ENCODE measurements around the gene MATN3. TPM values are rescaled to one million over a fixed set of nuclear protein-coding genes. Genes with fewer than 3 reads are reported as not detected.

Gene MATN3
- total and polyA plus RNA-seq, 3 experiments from 2014 or later: not detected

DNA sequence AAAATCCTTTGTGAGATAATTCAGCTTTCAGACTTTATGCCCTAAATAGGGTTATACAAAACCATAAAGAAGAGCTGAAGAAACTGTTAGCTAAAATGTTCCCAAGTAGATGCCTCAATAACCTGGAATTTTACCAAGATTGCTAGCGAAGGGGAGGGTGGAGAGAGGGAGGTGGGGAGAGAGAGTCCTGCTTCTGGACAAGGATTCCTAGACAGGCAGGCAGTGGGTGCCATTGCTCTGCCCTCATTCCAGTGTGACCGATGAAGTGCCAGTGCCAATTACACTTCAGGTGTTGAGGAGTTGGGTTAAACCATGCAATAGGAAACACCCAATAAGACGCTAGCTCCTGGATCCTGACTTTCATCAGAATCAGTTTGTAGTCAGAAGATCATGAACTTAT lies 20.9 kb upstream of the MATN3 start:
- peaks cover 49 to 95% (median 63%) of the 10 kb centered on the region in 3 donors for H3K36me3 Mint-ChIP-seq
- Histone ChIP-seq H3K27ac (ENCODE audit: low read depth, low read length) (no peak overlapping the region), H3K36me3 (ENCODE audit: insufficient read depth, low read length) (peaks cover 40% of the 10 kb centered on the region), H3K9me3 (ENCODE audit: low read length) (no peaks in the 10 kb centered on the region), H3K4me3 (ENCODE audit: low read length) (no peak overlapping the region), H3K4me1 (ENCODE audit: insufficient read depth, low read length) (no peaks in the 10 kb centered on the region), H3K27me3 (ENCODE audit: insufficient read depth, low read length, poor library complexity, severe bottlenecking) (no peaks in the 10 kb centered on the region)
- no peak overlapping the region for H3K27ac Mint-ChIP-seq
- no peak for DNase-seq
- POLR2A ChIA-PET: no interaction called here
- CTCF ChIA-PET: no interaction called here
- H3K4me3 Mint-ChIP-seq: no peak overlapping the region
- H3K27me3 Mint-ChIP-seq: no peaks in the 10 kb centered on the region
- H3K4me1 Mint-ChIP-seq: peaks cover 0 to 20% (median 0%) of the 10 kb centered on the region in 3 donors
- peaks cover 0 to 1% (median 0%) of the 10 kb centered on the region in 5 donors for H3K9me3 Mint-ChIP-seq

DNA sequence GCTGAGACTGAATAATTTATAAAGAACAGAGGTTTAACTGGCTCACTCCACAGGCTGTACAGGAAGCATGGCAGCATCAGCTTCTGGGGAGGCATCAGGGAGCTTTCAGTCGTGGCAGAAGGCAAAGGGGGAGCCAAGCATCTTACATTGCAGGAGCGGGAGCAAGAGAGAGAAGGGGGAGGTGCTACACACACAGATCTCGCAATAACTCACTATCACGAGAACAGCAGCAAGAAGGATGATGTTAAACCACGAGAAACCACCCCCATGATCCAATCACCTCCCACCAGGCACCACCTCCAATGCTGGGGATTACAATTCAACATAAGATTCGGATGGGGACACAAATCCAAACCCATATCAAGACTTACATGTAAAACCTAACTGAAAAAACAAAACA lies 17.8 kb upstream of the MATN3 start:
- H3K9me3 Mint-ChIP-seq: peaks cover 0 to 1% (median 0%) of the 10 kb centered on the region in 5 donors
- Histone ChIP-seq H3K4me3 (ENCODE audit: low read length) (no peak overlapping the region), H3K4me1 (ENCODE audit: insufficient read depth, low read length) (no peaks in the 10 kb centered on the region), H3K9me3 (ENCODE audit: low read length) (no peaks in the 10 kb centered on the region), H3K27me3 (ENCODE audit: insufficient read depth, low read length, poor library complexity, severe bottlenecking) (no peaks in the 10 kb centered on the region), H3K27ac (ENCODE audit: low read depth, low read length) (no peak overlapping the region), H3K36me3 (ENCODE audit: insufficient read depth, low read length) (peaks cover 31% of the 10 kb centered on the region)
- DNase-seq: no peak
- peak overlapping the region in 1 of 8 donors; percentile 20 for H3K27ac Mint-ChIP-seq
- no peaks in the 10 kb centered on the region for H3K27me3 Mint-ChIP-seq
- H3K4me1 Mint-ChIP-seq: no peaks in the 10 kb centered on the region
- ChIA-PET CTCF (no interaction called here), POLR2A (no interaction called here)
- no peak overlapping the region for H3K4me3 Mint-ChIP-seq
- peaks cover 43 to 77% (median 54%) of the 10 kb centered on the region in 3 donors for H3K36me3 Mint-ChIP-seq

DNA sequence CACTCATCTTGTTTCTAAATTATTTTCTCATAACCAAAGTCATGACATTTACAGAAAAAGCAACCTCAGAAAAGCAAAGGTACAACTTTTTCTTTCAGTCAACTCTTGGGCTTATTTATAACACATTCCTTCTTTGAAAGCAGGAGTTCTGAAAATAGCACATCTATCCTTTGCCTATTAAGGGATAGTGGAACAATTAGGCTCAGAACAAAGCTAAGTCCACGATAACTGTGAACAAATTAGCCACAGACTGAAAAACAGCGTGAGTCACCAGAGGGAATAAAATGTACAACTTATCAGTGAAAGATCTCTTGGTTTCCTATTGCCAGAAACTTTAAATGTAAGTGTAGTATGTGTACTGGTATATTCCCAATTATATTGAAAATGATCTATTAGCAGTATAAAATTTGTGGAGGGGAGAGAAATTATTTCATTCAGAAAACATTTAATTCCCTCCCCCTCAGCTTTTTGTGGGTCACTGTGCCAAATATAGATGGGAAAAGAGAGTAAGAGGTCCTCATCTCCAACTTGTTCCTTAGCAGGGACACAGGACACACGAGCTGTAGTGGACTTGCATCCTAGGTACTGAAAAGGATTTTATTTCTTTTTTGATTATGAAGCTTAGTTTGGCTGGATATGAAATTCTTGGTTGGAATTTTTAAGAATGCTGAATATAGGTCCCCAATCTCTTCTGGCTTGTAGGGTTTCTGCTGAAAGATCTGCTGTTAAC lies 15.4 kb upstream of the MATN3 start:
- H3K27me3 Mint-ChIP-seq: no peaks in the 10 kb centered on the region
- Histone ChIP-seq H3K4me3 (ENCODE audit: low read length) (no peak overlapping the region), H3K27me3 (ENCODE audit: insufficient read depth, low read length, poor library complexity, severe bottlenecking) (no peaks in the 10 kb centered on the region), H3K9me3 (ENCODE audit: low read length) (no peaks in the 10 kb centered on the region), H3K4me1 (ENCODE audit: insufficient read depth, low read length) (no peaks in the 10 kb centered on the region), H3K36me3 (ENCODE audit: insufficient read depth, low read length) (peaks cover 12% of the 10 kb centered on the region), H3K27ac (ENCODE audit: low read depth, low read length) (no peak overlapping the region)
- H3K36me3 Mint-ChIP-seq: peaks cover 32 to 61% (median 55%) of the 10 kb centered on the region in 3 donors
- H3K9me3 Mint-ChIP-seq: peaks cover 0 to 4% (median 0%) of the 10 kb centered on the region in 5 donors
- no peak overlapping the region for H3K27ac Mint-ChIP-seq
- H3K4me3 Mint-ChIP-seq: no peak overlapping the region
- no peak for DNase-seq
- POLR2A ChIA-PET: no interaction called here
- H3K4me1 Mint-ChIP-seq: no peaks in the 10 kb centered on the region
- CTCF ChIA-PET: interaction anchor here (1.6 kb wide), 1 partner anchor 12 kb away, joined by 4 read pairs; no protein-coding TSS in a partner anchor

DNA sequence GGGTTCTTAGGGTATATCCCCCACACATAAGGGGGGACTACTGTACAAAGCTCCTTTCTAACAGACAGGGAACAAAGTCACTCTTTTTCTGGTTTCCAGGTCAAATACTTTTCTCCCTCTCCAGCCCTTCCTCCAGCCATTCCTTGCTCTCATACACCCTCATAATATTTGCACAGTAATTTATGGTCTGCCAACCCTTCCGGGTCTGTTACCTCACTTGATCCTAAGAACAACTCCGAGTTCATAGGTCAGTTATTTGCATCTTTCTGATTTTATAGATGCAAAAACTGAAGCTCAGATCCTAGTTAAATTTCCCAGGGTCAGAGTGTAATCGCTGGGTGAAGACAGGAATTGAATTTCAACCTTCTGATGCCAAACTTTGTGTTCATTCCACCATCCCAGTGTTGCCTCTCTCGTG lies 14.8 kb upstream of the MATN3 start:
- H3K36me3 Mint-ChIP-seq: peaks cover 27 to 56% (median 49%) of the 10 kb centered on the region in 3 donors
- H3K27ac ChIP-seq (ENCODE audit: low read depth, low read length): no peak overlapping the region
- no peaks in the 10 kb centered on the region for H3K9me3 ChIP-seq (ENCODE audit: low read length)
- H3K4me3 ChIP-seq (ENCODE audit: low read length): no peak overlapping the region
- ChIA-PET CTCF (no interaction called here), POLR2A (no interaction called here)
- no peaks in the 10 kb centered on the region for H3K27me3 ChIP-seq (ENCODE audit: insufficient read depth, low read length, poor library complexity, severe bottlenecking)
- no peaks in the 10 kb centered on the region for H3K4me1 ChIP-seq (ENCODE audit: insufficient read depth, low read length)
- DNase-seq: no peak
- no peaks in the 10 kb centered on the region for H3K4me1 Mint-ChIP-seq
- no peaks in the 10 kb centered on the region for H3K27me3 Mint-ChIP-seq
- H3K36me3 ChIP-seq (ENCODE audit: insufficient read depth, low read length): peaks cover 12% of the 10 kb centered on the region
- H3K4me3 Mint-ChIP-seq: no peak overlapping the region
- peaks cover 0 to 5% (median under 1%) of the 10 kb centered on the region in 5 donors for H3K9me3 Mint-ChIP-seq
- H3K27ac Mint-ChIP-seq: no peak overlapping the region

DNA sequence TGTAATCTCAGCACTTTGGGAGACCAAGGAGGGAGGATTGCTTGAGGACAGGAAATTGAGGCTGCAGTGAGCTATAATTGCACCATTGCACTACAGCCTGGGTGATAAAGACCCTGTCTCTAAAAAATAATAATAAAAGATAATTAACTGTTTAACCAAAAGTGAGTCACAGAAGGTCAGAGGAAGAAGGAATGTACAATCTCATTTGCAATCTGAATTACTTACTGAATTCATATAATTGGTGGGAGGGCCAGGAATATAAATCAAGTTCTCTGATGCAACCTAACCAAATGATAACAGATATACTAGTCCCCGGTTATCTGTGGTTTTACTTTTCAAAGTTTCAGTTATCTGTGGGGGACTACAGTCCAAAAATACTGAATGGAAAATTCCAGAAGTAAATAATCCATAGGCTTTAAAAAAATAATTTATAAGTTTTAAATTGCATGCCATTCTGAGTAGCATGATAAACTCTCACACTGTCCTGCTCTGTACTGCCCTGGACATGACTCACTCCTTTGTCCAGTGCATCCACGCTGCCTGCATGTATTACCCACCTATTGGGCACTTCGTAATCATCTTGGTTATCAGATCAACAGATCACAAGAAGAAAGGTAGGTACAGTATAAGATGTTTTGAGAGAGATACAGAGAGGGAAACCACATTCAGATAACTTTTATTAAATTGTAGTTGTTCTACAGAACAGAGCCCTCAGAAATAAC lies 12.8 kb upstream of the MATN3 start:
- H3K36me3 Mint-ChIP-seq: peaks cover 16 to 53% (median 35%) of the 10 kb centered on the region in 3 donors
- H3K4me1 ChIP-seq (ENCODE audit: insufficient read depth, low read length): no peaks in the 10 kb centered on the region
- H3K27ac Mint-ChIP-seq: no peak overlapping the region
- H3K4me3 Mint-ChIP-seq: no peak overlapping the region
- H3K9me3 Mint-ChIP-seq: peaks cover 11 to 21% (median 15%) of the 10 kb centered on the region in 5 donors
- no peaks in the 10 kb centered on the region for H3K27me3 ChIP-seq (ENCODE audit: insufficient read depth, low read length, poor library complexity, severe bottlenecking)
- no peak overlapping the region for H3K27ac ChIP-seq (ENCODE audit: low read depth, low read length)
- ChIA-PET CTCF (no interaction called here), POLR2A (no interaction called here)
- no peak overlapping the region for H3K4me3 ChIP-seq (ENCODE audit: low read length)
- no peaks in the 10 kb centered on the region for H3K9me3 ChIP-seq (ENCODE audit: low read length)
- peaks cover 8% of the 10 kb centered on the region for H3K36me3 ChIP-seq (ENCODE audit: insufficient read depth, low read length)
- peaks cover 0 to 1% of the 10 kb centered on the region in 2 donors for H3K27me3 Mint-ChIP-seq
- no peaks in the 10 kb centered on the region for H3K4me1 Mint-ChIP-seq
- no peak for DNase-seq

DNA sequence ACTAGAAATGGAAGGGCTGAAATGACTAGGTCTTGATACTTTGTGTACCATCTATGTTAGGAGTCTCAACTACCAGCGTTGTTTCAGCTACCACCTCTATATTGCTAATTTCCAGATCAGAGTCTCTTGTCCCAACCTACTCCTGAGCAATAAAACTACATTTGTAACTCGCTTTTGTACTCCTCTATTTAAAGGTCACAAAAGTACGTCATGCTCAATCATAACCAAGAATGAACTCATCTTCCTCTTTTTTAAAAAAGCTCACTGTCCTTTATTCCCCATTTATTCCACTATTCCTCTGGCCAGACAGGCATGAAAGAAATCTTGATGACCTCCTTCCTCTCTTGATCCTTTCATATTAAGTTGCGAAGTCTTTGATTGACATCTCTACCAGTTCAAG lies 11.2 kb upstream of the MATN3 start:
- Mint-ChIP-seq H3K27ac (no peak overlapping the region), H3K27me3 (peaks cover 0 to 1% of the 10 kb centered on the region in 2 donors), H3K9me3 (peaks cover 11 to 21% (median 20%) of the 10 kb centered on the region in 5 donors), H3K4me1 (no peaks in the 10 kb centered on the region), H3K4me3 (no peak overlapping the region), H3K36me3 (peaks cover 8 to 49% (median 20%) of the 10 kb centered on the region in 3 donors)
- ChIA-PET POLR2A (no interaction called here), CTCF (interaction anchor here (1.3 kb wide), 1 partner anchor 8 kb away, joined by 6 read pairs; no protein-coding TSS in a partner anchor)
- H3K36me3 ChIP-seq (ENCODE audit: insufficient read depth, low read length): no peaks in the 10 kb centered on the region
- no peaks in the 10 kb centered on the region for H3K4me1 ChIP-seq (ENCODE audit: insufficient read depth, low read length)
- no peak overlapping the region for H3K27ac ChIP-seq (ENCODE audit: low read depth, low read length)
- no peak for DNase-seq
- no peaks in the 10 kb centered on the region for H3K27me3 ChIP-seq (ENCODE audit: insufficient read depth, low read length, poor library complexity, severe bottlenecking)
- no peaks in the 10 kb centered on the region for H3K9me3 ChIP-seq (ENCODE audit: low read length)
- no peak overlapping the region for H3K4me3 ChIP-seq (ENCODE audit: low read length)

DNA sequence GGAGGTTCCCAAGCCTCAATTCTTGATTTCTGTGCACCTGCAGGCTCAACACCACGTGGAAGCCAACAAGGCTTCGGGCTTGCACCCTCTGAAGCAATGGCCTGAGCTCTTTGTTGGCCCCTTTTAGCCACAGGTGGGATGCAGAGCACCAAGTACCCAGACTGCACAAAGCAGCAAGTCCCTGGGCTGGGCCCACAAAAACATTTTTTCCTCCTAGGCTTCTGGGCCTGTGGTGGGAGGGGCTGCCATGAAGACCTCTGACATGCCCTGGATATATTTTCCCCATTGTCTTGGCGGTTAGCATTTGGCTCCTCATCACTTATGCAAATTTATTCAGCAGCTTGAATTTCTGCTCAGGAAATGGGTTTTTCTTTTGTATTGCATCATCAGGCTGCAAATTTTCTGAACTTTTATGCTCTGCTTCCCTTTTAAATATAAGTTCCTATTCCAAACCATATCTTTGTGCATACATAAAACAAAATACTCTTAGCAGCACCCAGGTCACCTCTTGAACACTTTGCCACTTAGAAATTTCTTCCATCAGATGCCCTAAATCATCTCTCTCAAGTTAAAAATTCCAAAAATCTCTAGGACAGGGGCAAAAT lies 9.0 kb upstream of the MATN3 start:
- no peak overlapping the region for H3K27ac ChIP-seq (ENCODE audit: low read depth, low read length)
- Mint-ChIP-seq H3K4me1 (no peaks in the 10 kb centered on the region), H3K27me3 (peaks cover 0 to 1% of the 10 kb centered on the region in 2 donors), H3K27ac (no peak overlapping the region), H3K36me3 (peaks cover 3 to 33% (median 5%) of the 10 kb centered on the region in 3 donors), H3K9me3 (peaks cover 11 to 21% (median 20%) of the 10 kb centered on the region in 5 donors), H3K4me3 (no peak overlapping the region)
- DNase-seq: no peak
- no peaks in the 10 kb centered on the region for H3K4me1 ChIP-seq (ENCODE audit: insufficient read depth, low read length)
- H3K9me3 ChIP-seq (ENCODE audit: low read length): no peaks in the 10 kb centered on the region
- no peak overlapping the region for H3K4me3 ChIP-seq (ENCODE audit: low read length)
- POLR2A ChIA-PET: no interaction called here
- H3K36me3 ChIP-seq (ENCODE audit: insufficient read depth, low read length): no peaks in the 10 kb centered on the region
- no peaks in the 10 kb centered on the region for H3K27me3 ChIP-seq (ENCODE audit: insufficient read depth, low read length, poor library complexity, severe bottlenecking)
- CTCF ChIA-PET: no interaction called here

DNA sequence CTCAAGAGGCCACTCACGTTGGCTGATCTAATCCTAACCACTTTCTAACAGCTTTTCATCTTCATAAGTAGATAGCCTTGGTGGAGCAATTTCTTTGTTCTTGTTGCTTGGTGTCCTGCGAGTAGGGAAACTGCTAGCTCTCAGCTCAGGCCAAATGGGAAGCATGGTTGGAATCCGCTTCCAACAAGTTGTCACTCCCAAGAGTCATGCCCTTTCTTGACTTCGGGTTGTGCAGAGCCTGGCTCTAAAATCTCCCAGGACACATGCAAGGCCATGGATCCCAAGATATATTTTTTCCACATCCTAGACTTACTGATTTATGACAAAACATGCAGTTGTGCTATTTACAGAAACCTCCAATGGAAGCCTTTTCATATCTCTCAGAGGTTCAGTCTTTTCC lies 7.3 kb upstream of the MATN3 start:
- Mint-ChIP-seq H3K27ac (no peak overlapping the region), H3K4me1 (no peaks in the 10 kb centered on the region), H3K27me3 (peaks cover 2 to 5% of the 10 kb centered on the region in 2 donors), H3K9me3 (peaks cover 11 to 21% (median 20%) of the 10 kb centered on the region in 5 donors), H3K4me3 (no peak overlapping the region), H3K36me3 (peaks cover 3 to 35% (median 5%) of the 10 kb centered on the region in 3 donors)
- ChIA-PET CTCF (no interaction called here), POLR2A (no interaction called here)
- no peak overlapping the region for H3K4me3 ChIP-seq (ENCODE audit: low read length)
- H3K9me3 ChIP-seq (ENCODE audit: low read length): no peaks in the 10 kb centered on the region
- H3K36me3 ChIP-seq (ENCODE audit: insufficient read depth, low read length): no peaks in the 10 kb centered on the region
- no peak overlapping the region for H3K27ac ChIP-seq (ENCODE audit: low read depth, low read length)
- no peaks in the 10 kb centered on the region for H3K4me1 ChIP-seq (ENCODE audit: insufficient read depth, low read length)
- no peaks in the 10 kb centered on the region for H3K27me3 ChIP-seq (ENCODE audit: insufficient read depth, low read length, poor library complexity, severe bottlenecking)
- no peak for DNase-seq
